SU-DHL-6 (cell line): ENCODE measurements around the gene CHRM2.
"Not testable (repeated sequence)": the region's sequence is repeated elsewhere in the genome, so short reads cannot be mapped to it uniquely, and the experiment has no call there.

ENCODE experiments used
- H2AFZ ChIP-seq: fragments of 200-600 bp; sonication (generic); 2 replicates; pipeline ENCODE4 v1.6.1; 2014; ENCODE audit warnings: low read depth, mild to moderate bottlenecking, moderate library complexity, mixed read lengths, antibody characterized with exemption, low read length; ENCODE audit not compliant: severe bottlenecking
- H3F3A ChIP-seq: fragments of 200-600 bp; shearing (Covaris generic); 2 replicates; pipeline ENCODE4 v1.6.0; 2016; ENCODE audit warnings: antibody characterized with exemption, mild to moderate bottlenecking; ENCODE audit not compliant: insufficient read depth
- H3K27ac ChIP-seq: fragments of 200-600 bp; sonication (generic); 2 replicates; pipeline ENCODE4 v1.5.1; 2016; ENCODE audit warnings: low read depth, mild to moderate bottlenecking, low read length, moderate library complexity, mixed read lengths
- H3K27me3 ChIP-seq: fragments of 200-600 bp; sonication (generic), shearing (Covaris generic); 2 replicates; pipeline ENCODE4 v1.6.0; 2014; ENCODE audit warnings: mild to moderate bottlenecking, low read length
- H3K36me3 ChIP-seq: fragments of 200-600 bp; sonication (generic); 2 replicates; pipeline ENCODE4 v1.6.1; 2014; ENCODE audit warnings: mild to moderate bottlenecking, low read length, mixed read lengths
- H3K4me2 ChIP-seq: fragments of 300-600, 200-600 bp; shearing (Covaris generic), sonication (generic); 2 replicates; pipeline ENCODE4 v1.6.0; 2014; ENCODE audit warnings: low read length, low read depth, mild to moderate bottlenecking; ENCODE audit not compliant: poor library complexity, severe bottlenecking
- H3K4me3 ChIP-seq: fragments of 200-600 bp; sonication (generic); 2 replicates; pipeline ENCODE4 v1.5.1; 2014; ENCODE audit warnings: antibody characterized with exemption, low read length, mild to moderate bottlenecking, mixed read lengths; ENCODE audit not compliant: insufficient read depth, poor library complexity, severe bottlenecking
- H3K79me2 ChIP-seq: fragments of 200-600 bp; sonication (generic); 2 replicates; pipeline ENCODE4 v1.6.1; 2014; ENCODE audit warnings: mild to moderate bottlenecking, low read length, moderate library complexity; ENCODE audit not compliant: insufficient read depth
- H3K9ac ChIP-seq: fragments of 200-600 bp; sonication (generic); 2 replicates; pipeline ENCODE4 v1.7.0; 2014; ENCODE audit warnings: mild to moderate bottlenecking, low read length
- H3K9me2 ChIP-seq: fragments of 200-600 bp; sonication (generic); replicated peaks from 2 replicates; pipeline ENCODE4 v1.6.1; 2014; ENCODE audit warnings: low read length; ENCODE audit not compliant: insufficient read depth
- H3K9me3 ChIP-seq: fragments of 200-600 bp; sonication (generic); 2 replicates; pipeline ENCODE4 v1.6.1; 2014; ENCODE audit warnings: low read length, mixed read lengths; ENCODE audit not compliant: insufficient read depth
- H4K20me1 ChIP-seq: fragments of 200-600 bp; sonication (generic); 2 replicates; pipeline ENCODE4 v1.6.1; 2014; ENCODE audit warnings: low read depth, mild to moderate bottlenecking, antibody characterized with exemption, low read length, moderate library complexity, mixed read lengths
- EZH2phosphoT487 ChIP-seq: fragments of 200-600 bp; sonication (generic), shearing (Covaris generic); conservative IDR thresholded peaks from 2 replicates; pipeline ENCODE4 v1.6.1; 2018; ENCODE audit warnings: mild to moderate bottlenecking, antibody characterized with exemption, low read length, moderate library complexity, mixed read lengths
- TF ChIP-seq, protein P1 (sequence below): fragments of 200-600 bp; sonication (generic); IDR thresholded peaks from one replicate; pipeline ENCODE4 v1.5.1; 2017; ENCODE audit warnings: antibody characterized with exemption, mild to moderate bottlenecking, low read length, moderate library complexity; ENCODE audit not compliant: insufficient read depth, poor library complexity, severe bottlenecking

The CHRM2 gene

GRCh38 chr7:136868496-136869000 lies at the start of gene CHRM2:
CHRM2 (plus strand) TSS chr7:136868652; CDS start chr7:137014866, 146,214 bp downstream.
- H3K4me2 ChIP-seq, result no peak within 1 kb of the TSS
- no peaks in the 10 kb centered on the region for H3K79me2 ChIP-seq
- H3K9ac ChIP-seq, result no peak within 1 kb of the TSS
- no peaks in the 10 kb centered on the region for H3K9me3 ChIP-seq
- no peak within 1 kb of the TSS for H3K4me3 ChIP-seq
- no peak within 1 kb of the TSS for H2AFZ ChIP-seq
- no peaks in the 10 kb centered on the region for H3K9me2 ChIP-seq
- H3K27ac ChIP-seq, result no peak within 1 kb of the TSS
- no peaks in the 10 kb centered on the region for H3F3A ChIP-seq
- no peaks in the 10 kb centered on the region for H3K36me3 ChIP-seq
- no peaks in the 10 kb centered on the region for H3K27me3 ChIP-seq
- no peaks in the 10 kb centered on the region for H4K20me1 ChIP-seq
- TF ChIP-seq, protein P1, sequence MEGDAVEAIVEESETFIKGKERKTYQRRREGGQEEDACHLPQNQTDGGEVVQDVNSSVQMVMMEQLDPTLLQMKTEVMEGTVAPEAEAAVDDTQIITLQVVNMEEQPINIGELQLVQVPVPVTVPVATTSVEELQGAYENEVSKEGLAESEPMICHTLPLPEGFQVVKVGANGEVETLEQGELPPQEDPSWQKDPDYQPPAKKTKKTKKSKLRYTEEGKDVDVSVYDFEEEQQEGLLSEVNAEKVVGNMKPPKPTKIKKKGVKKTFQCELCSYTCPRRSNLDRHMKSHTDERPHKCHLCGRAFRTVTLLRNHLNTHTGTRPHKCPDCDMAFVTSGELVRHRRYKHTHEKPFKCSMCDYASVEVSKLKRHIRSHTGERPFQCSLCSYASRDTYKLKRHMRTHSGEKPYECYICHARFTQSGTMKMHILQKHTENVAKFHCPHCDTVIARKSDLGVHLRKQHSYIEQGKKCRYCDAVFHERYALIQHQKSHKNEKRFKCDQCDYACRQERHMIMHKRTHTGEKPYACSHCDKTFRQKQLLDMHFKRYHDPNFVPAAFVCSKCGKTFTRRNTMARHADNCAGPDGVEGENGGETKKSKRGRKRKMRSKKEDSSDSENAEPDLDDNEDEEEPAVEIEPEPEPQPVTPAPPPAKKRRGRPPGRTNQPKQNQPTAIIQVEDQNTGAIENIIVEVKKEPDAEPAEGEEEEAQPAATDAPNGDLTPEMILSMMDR, result no peak
- TF ChIP-seq EZH2phosphoT487, result no peak

DNA sequence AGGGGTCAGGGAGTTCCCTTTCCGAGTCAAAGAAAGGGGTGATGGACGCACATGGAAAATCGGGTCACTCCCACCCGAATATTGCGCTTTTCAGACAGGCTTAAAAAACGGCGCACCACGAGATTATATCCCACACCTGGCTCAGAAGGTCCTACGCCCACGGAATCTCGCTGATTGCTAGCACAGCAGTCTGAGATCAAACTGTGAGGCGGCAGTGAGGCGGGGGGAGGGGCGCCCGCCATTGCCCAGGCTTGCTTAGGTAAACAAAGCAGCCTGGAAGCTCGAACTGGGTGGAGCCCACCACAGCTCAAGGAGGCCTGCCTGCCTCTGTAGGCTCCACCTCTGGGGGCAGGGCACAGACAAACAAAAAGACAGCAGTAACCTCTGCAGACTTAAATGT lies 37.1 kb upstream of the CHRM2 start:
- not testable (repeated sequence) for H3K79me2 ChIP-seq, H2AFZ ChIP-seq, H4K20me1 ChIP-seq, H3K27ac ChIP-seq, H3K4me2 ChIP-seq, H3K4me3 ChIP-seq, H3K27me3 ChIP-seq, H3K36me3 ChIP-seq, H3K9ac ChIP-seq, H3K9me2 ChIP-seq, H3F3A ChIP-seq, H3K9me3 ChIP-seq

DNA sequence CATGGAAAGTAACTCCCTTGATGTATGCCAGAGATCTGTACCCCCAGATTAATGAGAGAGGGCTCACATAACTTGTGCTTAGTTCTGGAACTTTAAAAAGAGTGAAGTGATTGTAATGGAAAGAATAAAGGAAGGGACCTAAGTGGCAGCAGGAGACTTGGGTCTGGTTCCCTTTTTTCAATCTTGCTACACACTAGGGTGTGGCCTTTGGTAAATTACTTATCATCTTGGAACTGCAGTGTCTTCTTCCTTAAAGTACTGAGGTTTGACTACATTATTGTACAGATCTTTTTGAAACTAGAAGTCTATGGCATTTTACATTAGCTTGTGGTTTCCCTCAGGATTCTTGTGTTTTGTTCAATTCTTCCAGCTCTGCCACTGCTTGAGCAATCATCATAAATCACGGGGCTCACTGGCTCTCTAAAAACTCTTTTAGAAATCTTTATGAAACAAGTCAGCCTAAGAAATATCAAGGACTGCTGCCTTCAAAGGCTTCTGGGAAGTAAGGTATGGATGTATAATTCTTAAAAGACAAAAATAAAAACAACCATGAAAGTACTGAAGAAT lies 22.5 kb upstream of the CHRM2 start:
- Histone ChIP-seq H3K9me3 (no peaks in the 10 kb centered on the region), H3K4me2 (no peak overlapping the region), H3K79me2 (no peaks in the 10 kb centered on the region), H3K4me3 (no peak overlapping the region), H3K27ac (no peak overlapping the region), H3K9ac (no peak overlapping the region), H3K27me3 (no peaks in the 10 kb centered on the region), H2AFZ (no peak overlapping the region), H3F3A (no peaks in the 10 kb centered on the region), H4K20me1 (no peaks in the 10 kb centered on the region), H3K36me3 (no peaks in the 10 kb centered on the region), H3K9me2 (no peaks in the 10 kb centered on the region)
- no peak for TF ChIP-seq EZH2phosphoT487
- TF ChIP-seq, protein P1, result no peak

DNA sequence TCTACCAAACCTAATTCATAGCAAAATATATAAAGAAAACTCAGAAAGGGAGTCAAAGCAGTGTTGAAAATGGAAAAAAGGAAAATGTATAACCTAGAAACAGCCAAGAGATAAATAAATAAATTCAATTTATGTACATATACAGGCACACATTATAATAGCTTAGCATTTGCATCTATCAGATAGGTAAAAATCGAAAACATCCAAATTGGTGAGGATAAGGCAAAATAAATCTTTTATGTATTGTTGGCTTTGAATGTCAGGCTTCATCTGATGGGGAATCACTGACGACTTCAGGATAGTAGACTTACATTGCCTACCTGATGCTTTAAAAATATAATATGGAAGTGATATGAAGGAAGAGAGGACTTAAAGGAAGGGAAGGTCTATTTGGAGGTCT lies 20.6 kb upstream of the CHRM2 start:
- Histone ChIP-seq H3K36me3 (no peaks in the 10 kb centered on the region), H3K9me3 (no peaks in the 10 kb centered on the region), H3K9ac (no peak overlapping the region), H3K4me3 (no peak overlapping the region), H4K20me1 (no peaks in the 10 kb centered on the region), H2AFZ (no peak overlapping the region), H3K79me2 (no peaks in the 10 kb centered on the region), H3K4me2 (no peak overlapping the region), H3F3A (no peaks in the 10 kb centered on the region), H3K27me3 (no peaks in the 10 kb centered on the region), H3K27ac (no peak overlapping the region), H3K9me2 (no peaks in the 10 kb centered on the region)
- TF ChIP-seq EZH2phosphoT487, result no peak
- TF ChIP-seq, protein P1, result no peak
